IgD-negative memory B cell (primary cell): ENCODE data around the gene LYPD5. TPM values are rescaled to one million over a fixed set of nuclear protein-coding genes. Genes with fewer than 3 reads are reported as not detected.

Experiments used
- H3K27ac Mint-ChIP-seq, 3 donors: one replicate each; pipeline ENCODE4 v1.8.0; 2020 to 2022; ENCODE audit warnings: mild to moderate bottlenecking in 3 of 3, mixed read lengths in 3 of 3, moderate library complexity in 1 of 3
- H3K27me3 Mint-ChIP-seq: one replicate; pipeline ENCODE4 v1.8.0; 2021; ENCODE audit warnings: mixed read lengths
- H3K36me3 Mint-ChIP-seq: one replicate; pipeline ENCODE4 v1.8.0; 2020; ENCODE audit warnings: mild to moderate bottlenecking, mixed read lengths
- H3K4me1 Mint-ChIP-seq, 3 donors: one replicate each; pipeline ENCODE4 v1.8.0; 2020 to 2022; ENCODE audit warnings: mixed read lengths in 3 of 3, mild to moderate bottlenecking in 1 of 3
- H3K4me3 Mint-ChIP-seq, 4 donors: one replicate each; pipeline ENCODE4 v1.8.0; 2020 to 2022; ENCODE audit warnings: mild to moderate bottlenecking in 4 of 4, mixed read lengths in 4 of 4, moderate library complexity in 3 of 4
- H3K9me3 Mint-ChIP-seq, 3 donors: one replicate each; pipeline ENCODE4 v1.8.0; 2020 to 2021; ENCODE audit warnings: mixed read lengths in 3 of 3, mild to moderate bottlenecking in 1 of 3
- polyA plus RNA-seq: library from polyadenylated mRNA; unstranded; fragments of 300-500 nt; fragmentation: Illumina TruSeq; gene quantifications from one replicate; pipeline ENCODE4 v1.2.3, GENCODE V29; 2021

Gene LYPD5
- polyA plus RNA-seq, 1 donor from 2014 or later = not detected

- H3K9me3 Mint-ChIP-seq = no peaks in the 10 kb centered on the region
- H3K4me1 Mint-ChIP-seq = peaks cover 42 to 58% (median 57%) of the 10 kb centered on the region in 3 donors
- H3K27ac Mint-ChIP-seq = peak overlapping the region in 2 of 3 donors; percentile 62 to 85
- H3K27me3 Mint-ChIP-seq = no peaks in the 10 kb centered on the region
- H3K4me3 Mint-ChIP-seq = peak overlapping the region in 2 of 4 donors; percentile 15 to 38
- peaks cover 5% of the 10 kb centered on the region for H3K36me3 Mint-ChIP-seq
Measured at GRCh38 chr19:43762814-43763213, 39.4 kb downstream of the LYPD5 start.

DNA sequence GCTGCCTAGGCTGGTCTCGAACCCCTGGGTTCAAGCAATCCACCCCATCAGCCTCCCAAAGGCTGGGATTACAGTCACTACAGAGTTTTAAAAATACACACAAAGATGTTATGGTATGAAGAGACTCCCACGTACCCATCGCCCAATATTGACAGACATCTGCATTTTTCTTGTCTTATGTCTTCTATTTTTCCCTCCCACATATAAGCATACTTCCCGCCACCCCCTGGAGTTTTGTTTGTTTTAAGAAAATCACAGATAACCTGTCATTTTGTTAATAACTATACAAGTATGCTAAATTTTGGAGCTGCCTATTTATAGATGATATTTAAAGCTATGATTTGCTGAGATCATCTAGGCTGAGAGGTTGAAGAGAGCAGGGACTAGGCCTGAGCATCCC, 41.3 kb downstream of the LYPD5 start:
- peaks cover 49 to 62% (median 58%) of the 10 kb centered on the region in 3 donors for H3K4me1 Mint-ChIP-seq
- H3K9me3 Mint-ChIP-seq = no peaks in the 10 kb centered on the region
- H3K4me3 Mint-ChIP-seq = peak overlapping the region in 2 of 4 donors; percentile 10 to 30
- no peaks in the 10 kb centered on the region for H3K27me3 Mint-ChIP-seq
- no peaks in the 10 kb centered on the region for H3K36me3 Mint-ChIP-seq
- H3K27ac Mint-ChIP-seq = peak overlapping the region in 1 of 3 donors; percentile 18

- Mint-ChIP-seq H3K36me3 (no peaks in the 10 kb centered on the region), H3K27me3 (no peaks in the 10 kb centered on the region), H3K4me3 (peak overlapping the region in 3 of 4 donors; percentile 7 to 81 (median 19)), H3K4me1 (peaks cover 46 to 53% (median 53%) of the 10 kb centered on the region in 3 donors), H3K9me3 (no peaks in the 10 kb centered on the region), H3K27ac (peak overlapping the region; percentile 25 to 99 (median 95))
Measured at GRCh38 chr19:43759515-43759914, 42.7 kb downstream of the LYPD5 start.

- Mint-ChIP-seq H3K4me3 (peak overlapping the region; percentile 93 to 99 (median 96)), H3K36me3 (peaks cover 5% of the 10 kb centered on the region), H3K4me1 (peaks cover 53 to 58% (median 56%) of the 10 kb centered on the region in 3 donors), H3K27me3 (no peaks in the 10 kb centered on the region), H3K27ac (peak overlapping the region; percentile 99), H3K9me3 (no peaks in the 10 kb centered on the region)
Measured at GRCh38 chr19:43755256-43755801, 46.9 kb downstream of the LYPD5 start.

GRCh38 chr19:43754503-43755255, 47.6 kb downstream of the LYPD5 start, which contains the start of gene SMG9:
Gene SMG9 (minus strand): TSS chr19:43754962. CDS start chr19:43750741, 4,221 bp downstream.
- Mint-ChIP-seq H3K4me1 (peaks cover 57 to 62% (median 59%) of the 10 kb centered on the region in 3 donors), H3K36me3 (peaks cover 7% of the 10 kb centered on the region), H3K27me3 (no peaks in the 10 kb centered on the region), H3K27ac (peak within 1 kb of the TSS; percentile 99), H3K4me3 (peak within 1 kb of the TSS; percentile 93 to 99 (median 96)), H3K9me3 (no peaks in the 10 kb centered on the region)

GRCh38 chr19:43754253-43754502, 48.1 kb downstream of the LYPD5 start:
- Mint-ChIP-seq H3K4me1 (peaks cover 53 to 60% (median 55%) of the 10 kb centered on the region in 3 donors), H3K36me3 (peaks cover 7% of the 10 kb centered on the region), H3K4me3 (peak overlapping the region; percentile 93 to 99 (median 96)), H3K27ac (peak overlapping the region; percentile 99), H3K9me3 (no peaks in the 10 kb centered on the region), H3K27me3 (no peaks in the 10 kb centered on the region)

DNA sequence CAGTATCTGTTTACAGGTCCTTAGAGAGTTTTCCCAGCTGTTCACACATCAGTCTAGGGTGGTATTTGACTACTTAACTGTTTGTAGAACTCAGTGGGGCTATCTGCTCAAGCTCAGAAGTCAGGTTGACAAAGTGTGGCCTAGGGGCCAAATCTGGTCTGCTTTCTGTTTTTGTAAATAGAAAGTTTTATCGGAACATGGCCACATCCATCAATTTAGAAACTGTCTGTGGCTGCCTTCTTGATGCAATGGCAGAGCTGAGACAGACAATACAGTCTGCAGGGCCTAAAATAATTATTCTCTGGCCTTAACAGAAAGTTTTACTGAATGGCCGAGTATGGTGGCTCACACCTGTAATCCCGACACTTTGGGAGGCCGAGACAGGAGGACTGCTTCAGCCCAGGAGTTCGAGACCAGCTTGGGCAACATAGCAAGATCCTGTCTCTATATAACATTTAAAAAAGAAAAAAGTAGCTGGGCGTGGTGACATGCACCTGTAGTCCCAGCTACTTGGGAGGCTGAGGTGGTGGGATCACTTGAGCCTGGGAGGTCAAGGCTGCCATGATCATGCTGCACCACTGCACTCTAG, 49.9 kb downstream of the LYPD5 start:
- Mint-ChIP-seq H3K27ac (peak overlapping the region in 2 of 3 donors; percentile 99), H3K9me3 (no peaks in the 10 kb centered on the region), H3K36me3 (peaks cover 7% of the 10 kb centered on the region), H3K27me3 (no peaks in the 10 kb centered on the region), H3K4me3 (peak overlapping the region in 2 of 4 donors; percentile 96 to 99), H3K4me1 (peaks cover 52 to 60% (median 57%) of the 10 kb centered on the region in 3 donors)

DNA sequence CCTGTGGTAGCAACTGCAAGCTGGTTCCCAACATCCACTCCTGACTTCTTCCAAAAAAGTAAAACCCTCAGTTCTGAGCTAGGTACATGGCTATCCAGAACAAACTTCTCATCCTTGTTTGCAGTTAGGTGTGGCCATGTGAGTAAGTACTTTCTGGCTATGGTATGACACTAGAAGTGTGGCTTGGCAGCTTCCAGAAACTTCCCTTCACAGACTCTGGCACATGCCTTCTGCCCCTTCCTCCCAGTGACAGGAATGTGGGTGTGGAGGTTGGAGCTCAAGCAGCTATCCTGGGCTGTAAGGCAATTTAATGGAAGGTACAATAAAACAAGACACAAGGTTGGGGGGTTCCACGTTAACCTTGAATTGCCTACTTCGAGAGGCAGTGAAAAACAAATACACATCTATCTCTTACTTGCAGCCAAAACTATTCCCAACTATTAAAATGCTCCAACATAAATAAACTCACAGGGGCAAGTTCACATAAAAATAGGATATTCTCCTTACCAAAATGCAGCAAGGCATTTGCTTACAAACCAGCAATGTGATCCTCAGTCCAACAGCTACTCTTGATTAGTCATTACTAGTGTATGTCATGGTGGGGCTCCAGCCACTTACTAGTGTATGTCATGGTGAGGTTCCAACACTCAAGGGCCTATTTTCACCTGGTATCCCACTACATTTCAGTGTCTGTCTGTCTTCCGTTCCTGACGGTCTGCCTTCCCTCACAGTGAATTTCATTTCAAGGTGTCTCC, 50.6 kb downstream of the LYPD5 start:
- Mint-ChIP-seq H3K27me3 (no peaks in the 10 kb centered on the region), H3K4me3 (peak overlapping the region in 2 of 4 donors; percentile 5 to 99), H3K9me3 (no peaks in the 10 kb centered on the region), H3K27ac (peak overlapping the region in 2 of 3 donors; percentile 54 to 99), H3K4me1 (peaks cover 49 to 56% (median 53%) of the 10 kb centered on the region in 3 donors), H3K36me3 (peaks cover 9% of the 10 kb centered on the region)

GRCh38 chr19:43749898-43750297, 52.3 kb downstream of the LYPD5 start:
- Mint-ChIP-seq H3K36me3 (peaks cover 12% of the 10 kb centered on the region), H3K27ac (peak overlapping the region in 2 of 3 donors; percentile 40 to 78), H3K4me3 (peak overlapping the region in 2 of 4 donors; percentile 47 to 87), H3K9me3 (no peaks in the 10 kb centered on the region), H3K4me1 (peaks cover 46 to 51% (median 50%) of the 10 kb centered on the region in 3 donors), H3K27me3 (no peaks in the 10 kb centered on the region)

- Mint-ChIP-seq H3K4me3 (peak overlapping the region in 2 of 4 donors; percentile 33 to 61), H3K4me1 (peaks cover 44 to 54% (median 51%) of the 10 kb centered on the region in 3 donors), H3K9me3 (no peaks in the 10 kb centered on the region)
Measured at GRCh38 chr19:43749152-43749551, 53.1 kb downstream of the LYPD5 start.

GRCh38 chr19:43748685-43749084, 53.6 kb downstream of the LYPD5 start:
- Mint-ChIP-seq H3K4me1 (peaks cover 39 to 53% (median 51%) of the 10 kb centered on the region in 3 donors), H3K4me3 (peak overlapping the region in 3 of 4 donors; percentile 14 to 57 (median 33)), H3K36me3 (peaks cover 12% of the 10 kb centered on the region), H3K27me3 (no peaks in the 10 kb centered on the region), H3K9me3 (no peaks in the 10 kb centered on the region), H3K27ac (peak overlapping the region; percentile 40 to 87 (median 40))

More at GRCh38 chr19:43749152-43749551, 53.1 kb downstream of the LYPD5 start:
- Mint-ChIP-seq H3K27ac (peak overlapping the region in 2 of 3 donors; percentile 40 to 87), H3K36me3 (peaks cover 12% of the 10 kb centered on the region), H3K27me3 (no peaks in the 10 kb centered on the region)

GRCh38 chr19:43748205-43748594, 54.0 kb downstream of the LYPD5 start:
- peak overlapping the region; percentile 57 to 92 (median 63) for H3K4me3 Mint-ChIP-seq
- no peaks in the 10 kb centered on the region for H3K9me3 Mint-ChIP-seq
- H3K27ac Mint-ChIP-seq = peak overlapping the region; percentile 40 to 87 (median 40)
- peaks cover 12% of the 10 kb centered on the region for H3K36me3 Mint-ChIP-seq
- no peaks in the 10 kb centered on the region for H3K27me3 Mint-ChIP-seq
- peaks cover 37 to 51% (median 48%) of the 10 kb centered on the region in 3 donors for H3K4me1 Mint-ChIP-seq

GRCh38 chr19:43747557-43748204, 54.6 kb downstream of the LYPD5 start:
- Mint-ChIP-seq H3K36me3 (peaks cover 10% of the 10 kb centered on the region), H3K9me3 (no peaks in the 10 kb centered on the region), H3K4me1 (peaks cover 34 to 47% (median 44%) of the 10 kb centered on the region in 3 donors), H3K4me3 (peak overlapping the region; percentile 41 to 92 (median 63)), H3K27me3 (no peaks in the 10 kb centered on the region), H3K27ac (peak overlapping the region; percentile 30 to 40 (median 31))
